GM18909 (cell line): Measurements from ENCODE around the gene SPINK4.
A peak's percentile ranks its signal among the peaks of the same experiment; 100 is the strongest.

ENCODE experiments used
- ATAC-seq: cut with Tn5 transposase; IDR thresholded peaks from one replicate; pipeline ENCODE4 v1.9.1; 2021; ENCODE audit warnings: mild to moderate bottlenecking; ENCODE audit not compliant: unreplicated experiment, poor library complexity

SPINK4 gene

GRCh38 chr9:33228606-33229005 lies 11.4 kb upstream of the SPINK4 start:
- no peak for ATAC-seq

DNA sequence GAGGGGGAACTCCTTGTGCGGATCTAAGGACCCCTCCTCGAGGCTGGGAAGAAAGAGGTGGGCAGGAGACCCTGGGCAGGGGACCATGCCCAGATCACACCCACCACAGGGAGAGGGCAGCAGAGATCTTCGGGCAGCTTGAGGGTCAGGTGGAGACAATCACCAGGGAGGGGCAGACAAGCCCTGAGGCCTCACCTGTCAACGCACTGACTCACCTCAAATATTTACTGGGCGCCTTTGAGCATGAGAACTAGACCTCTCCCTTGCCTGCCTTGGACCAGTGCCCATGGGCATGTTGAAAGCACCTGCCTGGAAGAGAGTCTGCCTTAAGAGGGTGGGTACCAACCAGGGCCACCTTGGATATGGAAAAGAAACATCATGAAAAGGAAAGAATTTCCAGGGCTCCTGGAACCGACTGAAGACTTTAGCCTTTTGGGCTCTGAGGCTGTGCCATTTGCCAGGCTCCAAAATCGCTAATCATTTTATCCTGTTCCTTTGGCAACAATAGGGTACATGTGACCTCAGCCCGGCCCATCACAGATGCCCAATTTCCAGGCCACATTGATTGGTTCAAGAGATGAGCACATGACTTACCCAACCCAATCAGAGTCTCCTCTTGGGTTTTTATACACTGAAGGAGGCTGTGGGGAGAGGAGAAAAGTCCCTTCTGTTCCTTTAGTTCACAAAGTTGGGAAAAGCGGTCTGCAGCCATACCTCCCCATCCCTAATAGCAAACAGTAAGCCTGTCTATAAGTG lies 10.4 kb upstream of the SPINK4 start:
- ATAC-seq, result no peak

- no peak for ATAC-seq
Measured at GRCh38 chr9:33230756-33231622, 9.0 kb upstream of the SPINK4 start.

GRCh38 chr9:33231623-33231942 lies 8.4 kb upstream of the SPINK4 start:
- ATAC-seq, result no peak

DNA sequence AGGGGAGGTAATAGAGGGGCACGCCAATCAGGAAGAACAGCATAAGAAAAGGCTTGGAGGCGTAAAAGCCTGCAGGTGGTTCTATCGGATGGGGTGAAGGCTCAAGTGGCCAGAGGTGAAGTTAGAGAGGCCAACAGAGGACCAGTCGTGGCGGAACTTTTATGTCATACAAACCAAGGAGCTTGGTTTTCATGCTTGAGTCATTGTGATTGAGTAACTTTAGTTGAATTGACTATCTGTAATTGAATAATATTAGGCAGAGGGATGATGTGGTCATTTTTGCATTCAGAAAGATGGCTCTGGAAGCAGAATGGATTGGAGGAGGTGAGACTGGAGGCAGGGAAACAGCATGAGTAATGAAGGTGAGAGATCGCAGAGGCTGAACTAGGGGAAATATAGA lies 7.2 kb upstream of the SPINK4 start:
- no peak for ATAC-seq

DNA sequence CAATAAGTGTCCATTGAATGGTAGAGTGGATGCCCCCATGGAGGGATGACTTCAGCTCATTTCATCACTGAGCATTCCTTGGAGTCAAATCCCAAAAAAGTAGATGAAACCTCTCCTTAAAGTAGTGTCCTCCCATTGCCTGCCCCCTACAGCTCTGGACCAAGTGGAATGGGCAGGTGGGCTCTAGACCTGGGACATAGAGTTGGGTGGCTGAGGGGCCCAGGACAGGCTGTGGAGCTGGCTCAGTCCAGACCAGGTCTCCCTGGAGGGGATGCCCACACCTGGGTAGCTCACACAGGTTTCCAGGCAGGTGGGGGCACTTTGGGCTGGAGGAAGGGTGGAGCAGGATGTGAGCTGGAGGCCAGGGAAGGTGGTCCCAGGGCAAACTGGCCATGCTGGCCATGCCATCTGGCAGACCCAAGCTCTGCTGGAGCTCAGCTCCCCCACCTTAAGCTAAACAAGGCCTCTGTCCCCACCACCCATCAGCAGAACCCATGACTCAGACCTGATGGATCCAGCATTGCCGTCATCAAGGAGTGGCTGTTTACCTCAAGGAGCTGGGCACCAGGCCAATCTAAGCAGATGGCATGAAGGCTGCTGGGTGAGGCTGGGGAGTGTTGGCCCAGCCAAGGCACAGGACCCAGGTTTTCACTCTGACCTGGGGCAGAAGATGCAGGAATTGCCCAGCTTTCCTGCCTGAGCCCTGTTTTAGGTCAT lies 6.2 kb upstream of the SPINK4 start:
- ATAC-seq, result no peak

GRCh38 chr9:33234511-33235467 lies 5.2 kb upstream of the SPINK4 start:
- ATAC-seq, result no peak

DNA sequence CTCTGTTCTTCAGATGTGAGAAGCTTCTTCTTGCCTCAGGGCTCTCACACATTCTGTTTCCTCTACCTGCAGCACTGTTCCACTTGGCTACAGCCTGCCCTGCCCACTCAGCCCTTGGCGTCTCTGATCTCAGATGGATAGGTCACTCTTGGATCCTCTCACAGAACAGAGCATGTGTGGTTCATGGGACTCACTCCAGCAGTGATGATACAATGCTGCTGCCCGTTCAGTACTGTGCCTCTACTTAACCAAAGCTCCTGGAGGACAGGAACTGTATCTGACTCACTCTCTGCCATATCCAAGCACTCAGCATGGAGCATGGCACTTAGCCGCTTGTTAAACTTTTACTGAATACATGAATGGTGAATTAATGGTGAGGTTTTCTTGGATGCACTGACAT lies 3.4 kb upstream of the SPINK4 start:
- ATAC-seq, result no peak

- no peak for ATAC-seq
Measured at GRCh38 chr9:33241298-33241697, 1.3 kb downstream of the SPINK4 start.

DNA sequence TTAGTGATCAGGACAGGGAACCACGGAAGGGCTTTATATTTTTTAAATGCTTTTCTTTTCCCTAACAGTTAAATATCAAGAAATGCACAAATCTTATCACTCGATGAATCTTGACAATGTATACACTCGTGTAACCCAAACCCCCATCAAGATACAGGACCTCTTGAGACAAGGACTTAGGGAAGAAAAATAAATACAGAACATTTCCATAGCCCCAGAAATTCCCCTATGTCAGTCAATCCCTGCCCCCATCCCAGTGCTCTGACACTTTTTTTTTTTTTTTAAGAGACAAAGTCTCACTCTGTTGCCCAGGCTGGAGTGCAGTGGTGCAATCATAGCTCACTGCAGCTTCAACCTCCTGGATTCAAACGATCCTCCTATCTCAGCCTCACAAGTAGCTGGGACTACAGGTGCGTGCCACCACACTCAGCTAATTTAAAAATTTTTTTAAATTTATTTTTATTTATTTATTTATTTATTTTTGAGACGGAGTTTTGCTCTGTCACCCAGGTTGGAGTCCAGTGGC lies 2.7 kb downstream of the SPINK4 start:
- no peak for ATAC-seq

GRCh38 chr9:33244137-33244784 lies 4.3 kb downstream of the SPINK4 start:
- ATAC-seq, result no peak

DNA sequence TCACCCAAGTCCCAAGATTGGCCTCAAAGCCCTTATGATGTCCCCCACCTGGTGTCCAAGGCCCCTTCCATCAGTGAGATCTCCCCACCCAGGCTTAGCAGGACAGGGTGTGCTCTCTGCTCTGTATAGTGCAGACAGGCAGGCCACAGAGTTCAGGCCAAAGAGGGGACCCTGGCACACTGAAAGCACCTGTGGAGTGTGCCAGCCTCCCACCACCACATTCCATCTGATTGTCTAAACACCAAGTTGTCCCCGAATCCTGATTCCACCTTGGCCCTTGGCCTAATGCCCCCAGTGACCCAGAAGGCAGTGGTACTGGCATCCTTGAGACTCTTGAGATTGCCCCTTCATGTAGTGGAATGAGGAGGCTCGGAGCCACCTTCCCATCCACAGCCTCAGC lies 5.4 kb downstream of the SPINK4 start:
- ATAC-seq, result no peak

- no peak for ATAC-seq
Measured at GRCh38 chr9:33246269-33246860, 6.4 kb downstream of the SPINK4 start.

DNA sequence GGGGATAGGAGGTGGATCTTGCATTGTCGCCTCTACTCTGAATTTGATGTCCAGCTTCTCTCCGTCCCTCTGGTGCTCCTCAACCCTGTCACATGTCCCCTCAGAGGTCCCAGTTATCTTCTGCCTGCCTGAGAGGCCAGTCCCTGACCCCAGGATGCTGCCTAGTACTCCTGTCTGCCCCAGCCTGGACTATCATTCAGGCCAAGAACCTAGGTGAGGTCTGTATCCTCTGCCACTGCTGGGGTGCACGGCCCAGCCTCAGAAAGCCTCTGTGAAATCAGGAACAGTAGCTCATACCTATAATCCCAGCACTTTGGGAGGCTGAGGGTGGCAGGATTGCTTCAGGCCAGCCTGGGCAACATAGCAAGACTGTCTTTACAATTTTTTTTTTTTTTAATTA lies 8.6 kb downstream of the SPINK4 start:
- ATAC-seq, result peak; percentile 4

- peak; percentile 66 for ATAC-seq
Measured at GRCh38 chr9:33249087-33249658, 9.2 kb downstream of the SPINK4 start.

DNA sequence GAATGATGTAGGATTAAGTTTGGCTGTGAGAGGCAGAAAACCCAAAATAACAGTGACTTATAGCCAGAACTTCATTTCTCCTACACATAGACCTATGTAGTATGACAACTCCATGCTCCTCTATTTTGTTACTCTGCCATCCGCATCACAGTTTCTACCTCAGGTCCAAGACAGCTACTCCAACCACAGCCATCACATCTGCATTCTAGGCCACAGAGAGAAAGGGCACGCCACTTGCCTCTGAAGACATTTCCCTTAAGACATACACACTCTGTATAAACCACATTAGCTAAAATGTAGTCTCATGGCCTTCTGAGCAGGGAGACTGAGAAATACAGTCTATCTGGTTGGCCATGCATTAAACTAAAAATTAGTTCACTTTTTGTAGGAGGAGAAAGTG lies 10.0 kb downstream of the SPINK4 start:
- no peak for ATAC-seq

DNA sequence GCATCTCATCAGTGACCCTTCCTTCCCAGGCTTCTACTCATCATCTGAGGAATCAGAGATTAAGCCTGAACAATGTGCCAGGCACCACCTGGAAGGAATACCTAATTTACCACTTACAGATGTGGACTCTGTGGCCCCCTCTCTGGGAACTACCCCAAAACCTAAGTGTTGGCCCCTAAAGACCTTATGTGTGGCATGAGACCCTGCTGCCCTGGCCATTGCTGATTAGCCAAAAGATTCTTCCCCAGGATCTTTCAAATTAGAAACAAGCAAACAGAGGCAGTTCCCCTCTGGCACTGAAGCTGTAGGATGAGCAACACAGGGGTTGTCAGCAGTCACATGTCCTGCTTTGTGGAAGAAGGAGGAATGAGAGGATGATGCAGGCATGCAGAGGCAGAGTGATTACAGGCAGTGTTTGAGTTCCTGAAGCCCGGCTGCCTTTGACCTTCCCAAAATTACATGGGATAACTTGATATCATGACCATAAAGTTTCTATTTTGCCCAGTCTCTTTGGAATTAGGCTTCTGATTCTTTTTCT lies 10.6 kb downstream of the SPINK4 start:
- ATAC-seq, result no peak

- ATAC-seq, result no peak
Measured at GRCh38 chr9:33254211-33254610, 14.2 kb downstream of the SPINK4 start.
